ENCODE data around the gene NHLH2. TPM values are rescaled to one million over a fixed set of nuclear protein-coding genes. Genes with fewer than 3 reads are reported as not detected.

The NHLH2 gene
- total RNA-seq, 2 donors from 2014 or later, result 1.4 to 2.1 TPM

GRCh38 chr1:115873184-115873583, 32.3 kb upstream of the NHLH2 start:
- Mint-ChIP-seq H3K27ac (no peak overlapping the region), H3K4me1 (peaks cover 11% of the 10 kb centered on the region), H3K36me3 (ENCODE audit: low read depth) (no peaks in the 10 kb centered on the region), H3K9me3 (no peaks in the 10 kb centered on the region), H3K27me3 (ENCODE audit: insufficient read depth) (peaks cover 6% of the 10 kb centered on the region), H3K4me3 (no peak overlapping the region)
- TF ChIP-seq CTCF (conservative IDR thresholded peaks at IDR 0.05), result no peak
- no peaks in the 10 kb centered on the region for H3K4me1 ChIP-seq (ENCODE audit: control insufficient read depth, insufficient read depth, low read length)
- DNase-seq, result no peak
- no peak overlapping the region for H3K9ac ChIP-seq (ENCODE audit: extremely low read depth, low read length, poor library complexity, severe bottlenecking)
- H3K27me3 ChIP-seq (ENCODE audit: control insufficient read depth, insufficient read depth, low read length, poor library complexity, severe bottlenecking), result no peaks in the 10 kb centered on the region
- H3K27ac ChIP-seq (ENCODE audit: low read depth, low read length), result no peak overlapping the region
- H3K9me3 ChIP-seq (ENCODE audit: control insufficient read depth, low read length), result no peaks in the 10 kb centered on the region
- WGBS, 2 experiments (ENCODE audit: insufficient coverage in 1 of 2, insufficient read length in 1 of 2), result 93% methylated on average over 2 of the region's 2 CpGs; no CpG with 5 or more reads in 1 of the 2 experiments
- no peaks in the 10 kb centered on the region for H3K36me3 ChIP-seq (ENCODE audit: control insufficient read depth, insufficient read depth, low read length)
- H3K4me3 ChIP-seq (ENCODE audit: low read length), result no peak overlapping the region

- Histone ChIP-seq H3K4me1 (ENCODE audit: control insufficient read depth, insufficient read depth, low read length) (no peaks in the 10 kb centered on the region), H3K9me3 (ENCODE audit: control insufficient read depth, low read length) (no peaks in the 10 kb centered on the region), H3K27ac (ENCODE audit: low read depth, low read length) (no peak overlapping the region), H3K36me3 (ENCODE audit: control insufficient read depth, insufficient read depth, low read length) (no peaks in the 10 kb centered on the region), H3K27me3 (ENCODE audit: control insufficient read depth, insufficient read depth, low read length, poor library complexity, severe bottlenecking) (no peaks in the 10 kb centered on the region), H3K9ac (ENCODE audit: extremely low read depth, low read length, poor library complexity, severe bottlenecking) (no peak overlapping the region), H3K4me3 (ENCODE audit: low read length) (no peak overlapping the region)
- no peaks in the 10 kb centered on the region for H3K36me3 Mint-ChIP-seq (ENCODE audit: low read depth)
- no peaks in the 10 kb centered on the region for H3K9me3 Mint-ChIP-seq
- no peak overlapping the region for H3K27ac Mint-ChIP-seq
- WGBS, 2 experiments (ENCODE audit: insufficient coverage in 1 of 2, insufficient read length in 1 of 2), result 58 to 74% methylated on average over 2 to 4 of the region's 5 CpGs
- no peak for DNase-seq
- peaks cover 6% of the 10 kb centered on the region for H3K27me3 Mint-ChIP-seq (ENCODE audit: insufficient read depth)
- no peak overlapping the region for H3K4me3 Mint-ChIP-seq
- TF ChIP-seq CTCF (conservative IDR thresholded peaks at IDR 0.05), result no peak
- peaks cover 17% of the 10 kb centered on the region for H3K4me1 Mint-ChIP-seq
Measured at GRCh38 chr1:115869064-115869463, 28.1 kb upstream of the NHLH2 start.

DNA sequence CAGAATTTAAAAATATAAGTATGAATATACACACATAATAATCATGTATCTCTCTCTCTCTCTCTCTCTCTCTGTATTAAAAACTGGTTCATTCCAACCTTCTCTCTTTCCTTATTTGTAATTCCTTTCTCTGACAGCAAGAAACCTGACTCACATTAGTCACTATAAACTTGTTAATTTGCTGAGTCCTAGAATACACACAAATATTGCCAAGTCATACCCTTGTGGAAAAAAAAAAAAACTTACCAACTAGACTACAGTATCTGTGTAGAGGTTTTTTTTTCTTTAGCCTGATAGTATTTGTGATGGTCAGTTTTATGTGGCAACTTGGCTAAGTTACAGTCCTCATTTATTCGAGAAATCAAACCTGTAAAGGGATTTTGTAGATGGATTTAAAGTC, 26.3 kb upstream of the NHLH2 start:
- Mint-ChIP-seq H3K9me3 (no peaks in the 10 kb centered on the region), H3K36me3 (ENCODE audit: low read depth) (no peaks in the 10 kb centered on the region), H3K27ac (no peak overlapping the region), H3K4me1 (peaks cover 17% of the 10 kb centered on the region), H3K27me3 (ENCODE audit: insufficient read depth) (peaks cover 6% of the 10 kb centered on the region), H3K4me3 (no peak overlapping the region)
- no peak for DNase-seq
- no peak for TF ChIP-seq CTCF (conservative IDR thresholded peaks at IDR 0.05)
- Histone ChIP-seq H3K9me3 (ENCODE audit: control insufficient read depth, low read length) (no peaks in the 10 kb centered on the region), H3K36me3 (ENCODE audit: control insufficient read depth, insufficient read depth, low read length) (no peaks in the 10 kb centered on the region), H3K4me3 (ENCODE audit: low read length) (no peak overlapping the region), H3K27ac (ENCODE audit: low read depth, low read length) (no peak overlapping the region), H3K4me1 (ENCODE audit: control insufficient read depth, insufficient read depth, low read length) (no peaks in the 10 kb centered on the region), H3K27me3 (ENCODE audit: control insufficient read depth, insufficient read depth, low read length, poor library complexity, severe bottlenecking) (no peaks in the 10 kb centered on the region), H3K9ac (ENCODE audit: extremely low read depth, low read length, poor library complexity, severe bottlenecking) (no peak overlapping the region)
- 57 to 88% methylated on average over 1 of the region's 1 CpG for WGBS, 2 experiments (ENCODE audit: insufficient coverage in 1 of 2, insufficient read length in 1 of 2)
